Transverse colon (tissue), 3 donors: Measurements from ENCODE around the gene PGPEP1.

Source experiments
- EP300 ChIP-seq: sonication (generic); formaldehyde crosslinking; IDR thresholded peaks from one replicate; pipeline ENCODE4 v1.6.1; 2017; ENCODE audit warnings: antibody characterized with exemption, low read depth
- POLR2A ChIP-seq: fragments of 450-650 bp; IDR thresholded peaks from one replicate; pipeline ENCODE4 v1.6.1; 2016; ENCODE audit warnings: antibody characterized with exemption, mild to moderate bottlenecking, moderate library complexity
- TF ChIP-seq, protein P1 (sequence below), 5 experiments: fragments of 200-600 bp in 3 of 5; fragments of 450-650 bp in 2 of 5; sonication (generic) in 3 of 5; IDR thresholded peaks; 1 replicate in 2 of 5; 2 replicates in 3 of 5; pipeline ENCODE4 v1.5.1; 2016 to 2017; ENCODE audit warnings: antibody characterized with exemption in 5 of 5, inconsistent platforms in 3 of 5, mild to moderate bottlenecking in 2 of 5, moderate library complexity in 1 of 5

DNA sequence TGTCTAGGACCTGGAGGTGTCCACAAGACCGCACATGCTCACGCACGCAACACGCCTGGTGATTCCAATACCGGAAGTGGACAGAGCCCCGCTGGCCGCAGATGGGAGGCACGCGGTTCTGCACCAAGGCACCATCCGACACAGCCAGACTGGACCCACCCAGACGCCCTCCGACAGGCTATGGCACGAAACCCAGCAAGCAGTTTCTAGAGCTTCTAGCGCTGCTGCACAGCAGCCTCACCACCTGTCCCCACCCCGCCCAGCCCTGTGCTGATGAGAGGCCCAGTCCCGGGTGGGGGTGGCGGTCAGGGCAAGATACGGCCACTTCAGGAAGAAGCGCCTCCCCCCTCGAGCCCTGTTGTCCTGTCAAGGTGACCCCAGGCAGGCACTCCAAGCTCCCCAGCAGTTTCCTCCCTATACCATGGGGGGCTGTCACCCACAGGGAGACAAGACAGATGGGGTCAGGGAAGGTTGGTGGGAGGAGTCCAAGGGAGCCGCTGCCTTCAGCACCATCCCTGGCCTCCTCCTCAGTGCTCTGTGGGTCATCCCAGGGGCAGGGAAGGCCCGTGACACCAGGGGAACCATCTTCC, 28.8 kb upstream of the PGPEP1 start:
- TF ChIP-seq, protein P1, sequence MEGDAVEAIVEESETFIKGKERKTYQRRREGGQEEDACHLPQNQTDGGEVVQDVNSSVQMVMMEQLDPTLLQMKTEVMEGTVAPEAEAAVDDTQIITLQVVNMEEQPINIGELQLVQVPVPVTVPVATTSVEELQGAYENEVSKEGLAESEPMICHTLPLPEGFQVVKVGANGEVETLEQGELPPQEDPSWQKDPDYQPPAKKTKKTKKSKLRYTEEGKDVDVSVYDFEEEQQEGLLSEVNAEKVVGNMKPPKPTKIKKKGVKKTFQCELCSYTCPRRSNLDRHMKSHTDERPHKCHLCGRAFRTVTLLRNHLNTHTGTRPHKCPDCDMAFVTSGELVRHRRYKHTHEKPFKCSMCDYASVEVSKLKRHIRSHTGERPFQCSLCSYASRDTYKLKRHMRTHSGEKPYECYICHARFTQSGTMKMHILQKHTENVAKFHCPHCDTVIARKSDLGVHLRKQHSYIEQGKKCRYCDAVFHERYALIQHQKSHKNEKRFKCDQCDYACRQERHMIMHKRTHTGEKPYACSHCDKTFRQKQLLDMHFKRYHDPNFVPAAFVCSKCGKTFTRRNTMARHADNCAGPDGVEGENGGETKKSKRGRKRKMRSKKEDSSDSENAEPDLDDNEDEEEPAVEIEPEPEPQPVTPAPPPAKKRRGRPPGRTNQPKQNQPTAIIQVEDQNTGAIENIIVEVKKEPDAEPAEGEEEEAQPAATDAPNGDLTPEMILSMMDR (IDR thresholded peaks at IDR 0.05): no peak
- no peak for TF ChIP-seq POLR2A
- TF ChIP-seq EP300: no peak
